ENCODE results near the gene DDIAS. TPM values are rescaled to one million over a fixed set of nuclear protein-coding genes. Genes with fewer than 3 reads are reported as not detected.

DDIAS gene
- total RNA-seq, 4 donors from 2014 or later = 0.27 to 0.83 (median 0.47) TPM; not detected in 1

DNA sequence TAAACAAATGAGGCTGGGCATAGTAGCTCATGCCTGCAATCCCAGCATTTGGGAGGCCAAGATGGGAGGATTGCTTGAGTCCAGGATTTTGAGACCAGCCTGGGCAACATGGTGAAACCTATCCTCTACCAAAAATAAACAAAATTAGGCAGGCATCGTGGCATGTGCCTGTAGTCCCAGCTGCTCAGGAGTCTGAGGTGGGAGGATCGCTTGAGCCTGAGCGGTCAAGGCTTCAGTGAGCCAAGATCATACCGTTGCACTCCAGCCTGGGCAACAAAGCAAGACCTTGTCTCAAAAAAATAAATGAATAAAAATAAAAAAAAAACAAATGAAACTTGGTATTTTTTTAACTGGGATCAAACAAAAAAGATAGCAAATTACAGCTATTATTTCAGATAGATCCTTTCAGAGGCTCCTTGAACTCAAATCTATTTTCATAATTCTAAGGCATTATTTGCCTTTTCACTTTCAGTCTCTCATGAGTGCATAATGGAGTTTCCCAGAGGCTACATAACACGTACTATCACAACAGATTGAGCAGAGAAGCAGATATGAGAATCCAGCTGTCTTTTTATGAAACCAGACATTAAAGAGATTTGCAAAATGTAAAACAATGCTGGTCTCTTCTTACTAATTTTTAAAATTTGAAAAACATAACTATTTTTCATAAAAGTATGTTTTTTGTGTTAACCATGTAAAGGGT lies 23.1 kb downstream of the DDIAS start:
- H3K4me1 ChIP-seq = peaks cover 0 to 8% (median 2%) of the 10 kb centered on the region in 4 donors
- no peaks in the 10 kb centered on the region for H3K9me3 ChIP-seq
- no peak overlapping the region for H3K4me3 ChIP-seq
- H3K27me3 ChIP-seq = no peaks in the 10 kb centered on the region
- DNase-seq = no peak
- no peaks in the 10 kb centered on the region for H3K36me3 ChIP-seq
- TF ChIP-seq POLR2A (IDR thresholded peaks at IDR 0.05) = no peak
- TF ChIP-seq, protein P1, sequence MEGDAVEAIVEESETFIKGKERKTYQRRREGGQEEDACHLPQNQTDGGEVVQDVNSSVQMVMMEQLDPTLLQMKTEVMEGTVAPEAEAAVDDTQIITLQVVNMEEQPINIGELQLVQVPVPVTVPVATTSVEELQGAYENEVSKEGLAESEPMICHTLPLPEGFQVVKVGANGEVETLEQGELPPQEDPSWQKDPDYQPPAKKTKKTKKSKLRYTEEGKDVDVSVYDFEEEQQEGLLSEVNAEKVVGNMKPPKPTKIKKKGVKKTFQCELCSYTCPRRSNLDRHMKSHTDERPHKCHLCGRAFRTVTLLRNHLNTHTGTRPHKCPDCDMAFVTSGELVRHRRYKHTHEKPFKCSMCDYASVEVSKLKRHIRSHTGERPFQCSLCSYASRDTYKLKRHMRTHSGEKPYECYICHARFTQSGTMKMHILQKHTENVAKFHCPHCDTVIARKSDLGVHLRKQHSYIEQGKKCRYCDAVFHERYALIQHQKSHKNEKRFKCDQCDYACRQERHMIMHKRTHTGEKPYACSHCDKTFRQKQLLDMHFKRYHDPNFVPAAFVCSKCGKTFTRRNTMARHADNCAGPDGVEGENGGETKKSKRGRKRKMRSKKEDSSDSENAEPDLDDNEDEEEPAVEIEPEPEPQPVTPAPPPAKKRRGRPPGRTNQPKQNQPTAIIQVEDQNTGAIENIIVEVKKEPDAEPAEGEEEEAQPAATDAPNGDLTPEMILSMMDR (IDR thresholded peaks at IDR 0.05) = no peak
- H3K27ac ChIP-seq = no peak overlapping the region

DNA sequence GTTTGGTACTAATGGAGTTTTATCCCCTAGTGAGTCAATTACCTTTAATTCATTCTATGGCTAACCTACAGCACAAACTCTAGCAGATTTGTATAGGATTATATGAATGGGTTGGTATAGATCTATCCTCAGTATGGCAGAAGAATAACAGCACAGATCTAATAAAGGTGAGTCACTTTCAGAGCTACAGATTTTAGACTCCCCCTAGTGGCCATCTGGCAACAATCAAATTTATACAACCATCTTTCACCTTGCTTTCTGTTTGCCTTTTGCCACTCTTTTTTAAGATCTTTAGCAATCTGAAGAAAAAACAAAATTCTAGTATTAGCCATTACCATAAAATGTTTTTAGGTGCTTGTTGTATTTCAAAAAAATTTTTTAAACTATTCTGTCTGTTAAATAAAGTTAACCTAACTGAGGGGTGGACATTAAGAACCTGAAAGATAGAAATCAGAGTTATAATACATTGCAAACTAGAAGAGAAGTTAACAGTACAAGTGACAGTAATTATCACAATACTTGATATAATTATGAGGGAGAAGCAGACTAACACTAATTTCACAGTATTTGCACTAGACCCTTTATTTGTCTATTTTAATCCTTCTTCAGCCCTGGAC lies 25.8 kb downstream of the DDIAS start:
- H3K4me1 ChIP-seq = no peaks in the 10 kb centered on the region
- H3K27me3 ChIP-seq = no peaks in the 10 kb centered on the region
- peak in 1 of 3 donors; percentile 60 for DNase-seq
- H3K27ac ChIP-seq = no peak overlapping the region
- no peak overlapping the region for H3K4me3 ChIP-seq
- TF ChIP-seq, protein P1 (IDR thresholded peaks at IDR 0.05) = peak; percentile 73 to 90 (median 86)
- no peak for TF ChIP-seq POLR2A (IDR thresholded peaks at IDR 0.05)
- H3K9me3 ChIP-seq = no peaks in the 10 kb centered on the region
- no peaks in the 10 kb centered on the region for H3K36me3 ChIP-seq

DNA sequence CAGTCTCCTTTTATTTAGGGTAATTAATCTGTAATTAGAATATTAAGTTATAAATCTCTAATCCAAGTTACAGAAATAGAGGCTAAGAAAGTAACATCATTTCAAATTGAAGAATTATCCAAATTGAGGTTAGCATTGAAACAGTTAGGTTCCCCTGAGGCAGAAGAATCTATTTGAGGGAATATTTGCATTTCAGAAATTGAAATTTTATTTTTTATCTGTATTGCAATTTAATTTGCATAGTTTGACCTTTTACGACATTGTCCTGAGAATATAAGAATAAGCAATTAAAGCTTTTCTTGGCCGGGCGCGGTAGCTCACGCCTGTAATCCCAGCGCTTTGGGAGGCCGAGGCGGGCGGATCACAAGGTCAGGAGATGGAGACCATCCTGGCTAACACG lies 27.6 kb downstream of the DDIAS start:
- no peaks in the 10 kb centered on the region for H3K4me1 ChIP-seq
- no peaks in the 10 kb centered on the region for H3K36me3 ChIP-seq
- no peaks in the 10 kb centered on the region for H3K9me3 ChIP-seq
- no peak overlapping the region for H3K4me3 ChIP-seq
- peak overlapping the region in 1 of 4 donors; percentile 59 for H3K27ac ChIP-seq
- DNase-seq = no peak
- no peaks in the 10 kb centered on the region for H3K27me3 ChIP-seq
- TF ChIP-seq, protein P1 (IDR thresholded peaks at IDR 0.05) = no peak
- no peak for TF ChIP-seq POLR2A (IDR thresholded peaks at IDR 0.05)

DNA sequence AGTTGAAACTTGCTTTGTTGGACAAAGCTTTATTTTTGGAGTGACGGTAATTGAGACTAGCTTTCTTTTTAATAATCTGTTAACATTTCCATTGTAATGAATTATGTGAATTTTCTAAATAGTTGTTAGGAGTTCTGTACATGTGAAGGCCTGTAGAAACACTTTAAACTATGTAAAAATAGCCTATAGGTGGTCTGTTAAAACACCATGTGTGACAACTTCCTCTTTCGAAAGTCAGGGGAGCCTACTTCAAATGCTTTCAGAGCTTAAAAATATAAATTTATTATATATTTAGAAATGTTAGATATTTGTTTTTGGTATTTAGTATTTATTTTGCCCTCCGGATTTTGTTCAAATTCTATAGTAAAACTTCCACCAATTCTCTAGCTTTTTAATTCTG lies 28.7 kb downstream of the DDIAS start:
- Histone ChIP-seq H3K27me3 (no peaks in the 10 kb centered on the region), H3K4me1 (no peaks in the 10 kb centered on the region), H3K9me3 (no peaks in the 10 kb centered on the region), H3K4me3 (no peak overlapping the region), H3K36me3 (no peaks in the 10 kb centered on the region), H3K27ac (peak overlapping the region in 1 of 4 donors; percentile 59)
- TF ChIP-seq POLR2A (IDR thresholded peaks at IDR 0.05) = no peak
- TF ChIP-seq, protein P1 (IDR thresholded peaks at IDR 0.05) = no peak
- DNase-seq = no peak

DNA sequence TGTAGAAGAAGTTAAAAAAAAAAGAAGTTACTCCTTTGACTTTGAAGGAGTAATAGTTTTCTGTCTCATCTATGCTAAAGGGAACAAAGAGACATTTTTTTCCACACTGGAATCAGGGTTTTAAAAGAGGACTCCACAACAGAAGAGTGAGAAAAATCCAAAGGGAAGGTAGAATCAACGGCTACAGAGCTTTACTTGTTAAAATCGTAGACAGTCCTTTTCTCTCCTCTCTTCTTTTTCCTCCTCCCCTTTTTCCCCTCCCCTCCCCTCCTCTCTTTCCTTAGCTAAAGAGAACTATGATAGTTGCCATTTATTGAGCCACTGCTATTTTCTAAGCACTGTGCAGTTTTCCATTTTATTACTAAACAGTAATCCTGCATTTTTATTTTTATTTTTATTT lies 29.2 kb downstream of the DDIAS start:
- Histone ChIP-seq H3K4me3 (no peak overlapping the region), H3K9me3 (no peaks in the 10 kb centered on the region), H3K27ac (no peak overlapping the region), H3K27me3 (no peaks in the 10 kb centered on the region), H3K4me1 (no peaks in the 10 kb centered on the region), H3K36me3 (no peaks in the 10 kb centered on the region)
- no peak for DNase-seq
- no peak for TF ChIP-seq POLR2A (IDR thresholded peaks at IDR 0.05)
- TF ChIP-seq, protein P1 (IDR thresholded peaks at IDR 0.05) = no peak

Measured in Peyer's patch (tissue), 4 donors.